ENCODE results near the gene MATN4. TPM values are rescaled to one million over a fixed set of nuclear protein-coding genes. Genes with fewer than 3 reads are reported as not detected.
A peak's percentile ranks its signal among the peaks of the same experiment; 100 is the strongest.

MATN4 gene
- total and polyA plus RNA-seq, 2 of the 13 experiments (the other 11 are each of a cell fraction or from before 2014, with no cell fraction given), result not detected

DNA sequence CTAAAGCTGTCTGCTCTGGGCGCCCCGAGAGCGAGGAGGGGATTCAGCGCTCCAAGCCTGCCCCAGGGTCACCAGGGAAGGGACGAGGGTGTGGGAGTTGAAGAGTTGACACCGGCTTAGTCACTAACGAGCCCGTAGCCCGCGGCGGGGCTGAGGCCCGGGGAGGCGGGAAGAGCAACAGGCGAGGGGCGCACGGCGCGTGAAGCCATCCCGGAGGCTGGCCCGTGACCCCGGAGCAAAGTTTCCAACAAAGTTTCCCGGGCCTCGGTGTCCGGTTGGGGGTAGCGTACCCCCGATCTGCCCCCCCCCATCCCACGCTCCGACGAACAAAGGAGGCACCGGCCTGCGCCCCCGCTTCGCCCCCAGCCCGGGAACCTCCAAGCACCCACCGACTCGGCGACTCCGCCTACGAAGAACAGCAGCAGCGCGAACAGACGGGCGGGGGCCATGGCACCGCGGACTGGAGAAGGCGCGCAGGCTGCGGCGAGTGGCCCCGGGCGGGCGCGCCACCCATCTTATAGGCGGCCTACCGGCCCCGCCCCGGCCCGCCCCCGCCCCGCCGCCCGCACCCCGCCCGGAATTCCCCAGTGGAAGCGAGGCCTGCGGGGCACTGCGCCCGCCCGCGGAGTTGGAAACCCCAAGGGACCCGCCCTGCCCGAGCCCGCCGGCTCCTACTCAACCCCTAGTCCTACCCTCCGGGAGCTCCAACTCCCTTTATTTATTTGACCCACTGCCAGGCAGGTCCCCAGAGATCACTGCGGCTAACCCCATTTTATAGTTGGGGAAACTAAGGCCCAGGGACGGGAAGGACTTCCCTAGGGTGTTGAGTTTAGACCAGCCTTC, 40.1 kb upstream of the MATN4 start, which contains the start of gene SDC4 (continued):
- TF ChIP-seq FOXP1 (IDR thresholded peaks at IDR 0.05) (no peak), FOXP1 (CRISPR knock-in tag; IDR thresholded peaks at IDR 0.05) (no peak), CEBPB (IDR thresholded peaks at IDR 0.05; ENCODE audit: borderline replicate concordance, low read depth, low read length) (no peak), CBX1 (IDR thresholded peaks at IDR 0.05; ENCODE audit: low read depth) (peak; percentile 83), ZNF790 (CRISPR knock-in tag; IDR thresholded peaks at IDR 0.05; ENCODE audit: borderline replicate concordance) (peak; percentile 48; the same call in 1 of the 2 replicates), FLYWCH1 (CRISPR knock-in tag; IDR thresholded peaks at IDR 0.05) (no peak), DR1 (CRISPR knock-in tag; IDR thresholded peaks at IDR 0.05) (peak; percentile 79), NFE2 (CRISPR knock-in tag; IDR thresholded peaks at IDR 0.05) (no peak), ZNF788 (CRISPR knock-in tag; IDR thresholded peaks at IDR 0.05; ENCODE audit: borderline replicate concordance) (peak; percentile 64; the same call in 1 of the 2 replicates), KLF13 (CRISPR knock-in tag; IDR thresholded peaks at IDR 0.05) (no peak; the same call in 1 of the 2 replicates), ZNF619 (CRISPR knock-in tag; IDR thresholded peaks at IDR 0.05) (peak; percentile 30; the same call in 1 of the 2 replicates), ZNF225 (CRISPR knock-in tag; IDR thresholded peaks at IDR 0.05) (peak; percentile 85; the same call in 1 of the 2 replicates), ZNF496 (CRISPR knock-in tag; IDR thresholded peaks at IDR 0.05; ENCODE audit: insufficient replicate concordance) (no peak)
- TF ChIP-seq, protein P1, sequence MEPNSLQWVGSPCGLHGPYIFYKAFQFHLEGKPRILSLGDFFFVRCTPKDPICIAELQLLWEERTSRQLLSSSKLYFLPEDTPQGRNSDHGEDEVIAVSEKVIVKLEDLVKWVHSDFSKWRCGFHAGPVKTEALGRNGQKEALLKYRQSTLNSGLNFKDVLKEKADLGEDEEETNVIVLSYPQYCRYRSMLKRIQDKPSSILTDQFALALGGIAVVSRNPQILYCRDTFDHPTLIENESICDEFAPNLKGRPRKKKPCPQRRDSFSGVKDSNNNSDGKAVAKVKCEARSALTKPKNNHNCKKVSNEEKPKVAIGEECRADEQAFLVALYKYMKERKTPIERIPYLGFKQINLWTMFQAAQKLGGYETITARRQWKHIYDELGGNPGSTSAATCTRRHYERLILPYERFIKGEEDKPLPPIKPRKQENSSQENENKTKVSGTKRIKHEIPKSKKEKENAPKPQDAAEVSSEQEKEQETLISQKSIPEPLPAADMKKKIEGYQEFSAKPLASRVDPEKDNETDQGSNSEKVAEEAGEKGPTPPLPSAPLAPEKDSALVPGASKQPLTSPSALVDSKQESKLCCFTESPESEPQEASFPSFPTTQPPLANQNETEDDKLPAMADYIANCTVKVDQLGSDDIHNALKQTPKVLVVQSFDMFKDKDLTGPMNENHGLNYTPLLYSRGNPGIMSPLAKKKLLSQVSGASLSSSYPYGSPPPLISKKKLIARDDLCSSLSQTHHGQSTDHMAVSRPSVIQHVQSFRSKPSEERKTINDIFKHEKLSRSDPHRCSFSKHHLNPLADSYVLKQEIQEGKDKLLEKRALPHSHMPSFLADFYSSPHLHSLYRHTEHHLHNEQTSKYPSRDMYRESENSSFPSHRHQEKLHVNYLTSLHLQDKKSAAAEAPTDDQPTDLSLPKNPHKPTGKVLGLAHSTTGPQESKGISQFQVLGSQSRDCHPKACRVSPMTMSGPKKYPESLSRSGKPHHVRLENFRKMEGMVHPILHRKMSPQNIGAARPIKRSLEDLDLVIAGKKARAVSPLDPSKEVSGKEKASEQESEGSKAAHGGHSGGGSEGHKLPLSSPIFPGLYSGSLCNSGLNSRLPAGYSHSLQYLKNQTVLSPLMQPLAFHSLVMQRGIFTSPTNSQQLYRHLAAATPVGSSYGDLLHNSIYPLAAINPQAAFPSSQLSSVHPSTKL (CRISPR knock-in tag; IDR thresholded peaks at IDR 0.05), result peak; percentile 21; the same call in 1 of the 2 replicates
- TF ChIP-seq, protein P2, sequence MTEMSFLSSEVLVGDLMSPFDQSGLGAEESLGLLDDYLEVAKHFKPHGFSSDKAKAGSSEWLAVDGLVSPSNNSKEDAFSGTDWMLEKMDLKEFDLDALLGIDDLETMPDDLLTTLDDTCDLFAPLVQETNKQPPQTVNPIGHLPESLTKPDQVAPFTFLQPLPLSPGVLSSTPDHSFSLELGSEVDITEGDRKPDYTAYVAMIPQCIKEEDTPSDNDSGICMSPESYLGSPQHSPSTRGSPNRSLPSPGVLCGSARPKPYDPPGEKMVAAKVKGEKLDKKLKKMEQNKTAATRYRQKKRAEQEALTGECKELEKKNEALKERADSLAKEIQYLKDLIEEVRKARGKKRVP (CRISPR knock-in tag; IDR thresholded peaks at IDR 0.05), result no peak; a peak in 2 of 4 replicates
- TF ChIP-seq, protein P3, sequence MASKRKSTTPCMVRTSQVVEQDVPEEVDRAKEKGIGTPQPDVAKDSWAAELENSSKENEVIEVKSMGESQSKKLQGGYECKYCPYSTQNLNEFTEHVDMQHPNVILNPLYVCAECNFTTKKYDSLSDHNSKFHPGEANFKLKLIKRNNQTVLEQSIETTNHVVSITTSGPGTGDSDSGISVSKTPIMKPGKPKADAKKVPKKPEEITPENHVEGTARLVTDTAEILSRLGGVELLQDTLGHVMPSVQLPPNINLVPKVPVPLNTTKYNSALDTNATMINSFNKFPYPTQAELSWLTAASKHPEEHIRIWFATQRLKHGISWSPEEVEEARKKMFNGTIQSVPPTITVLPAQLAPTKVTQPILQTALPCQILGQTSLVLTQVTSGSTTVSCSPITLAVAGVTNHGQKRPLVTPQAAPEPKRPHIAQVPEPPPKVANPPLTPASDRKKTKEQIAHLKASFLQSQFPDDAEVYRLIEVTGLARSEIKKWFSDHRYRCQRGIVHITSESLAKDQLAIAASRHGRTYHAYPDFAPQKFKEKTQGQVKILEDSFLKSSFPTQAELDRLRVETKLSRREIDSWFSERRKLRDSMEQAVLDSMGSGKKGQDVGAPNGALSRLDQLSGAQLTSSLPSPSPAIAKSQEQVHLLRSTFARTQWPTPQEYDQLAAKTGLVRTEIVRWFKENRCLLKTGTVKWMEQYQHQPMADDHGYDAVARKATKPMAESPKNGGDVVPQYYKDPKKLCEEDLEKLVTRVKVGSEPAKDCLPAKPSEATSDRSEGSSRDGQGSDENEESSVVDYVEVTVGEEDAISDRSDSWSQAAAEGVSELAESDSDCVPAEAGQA (IDR thresholded peaks at IDR 0.05; ENCODE audit: low read depth), result no peak
- TF ChIP-seq, protein P3 (CRISPR knock-in tag; IDR thresholded peaks at IDR 0.05; ENCODE audit: borderline replicate concordance), result no peak
